Activated T-cell treated with anti-CD3 and anti-CD28 coated beads for 1 hour (primary cell): ENCODE data around the gene TTC21B.

ENCODE experiments used
- DNase-seq: peaks from one replicate; pipeline ENCODE4 v3.0.0-alpha.2; 2020; ENCODE audit warnings: low read depth

The TTC21B gene

GRCh38 chr2:165924946-165925345 lies 28.6 kb downstream of the TTC21B start:
- DNase-seq = no peak

DNA sequence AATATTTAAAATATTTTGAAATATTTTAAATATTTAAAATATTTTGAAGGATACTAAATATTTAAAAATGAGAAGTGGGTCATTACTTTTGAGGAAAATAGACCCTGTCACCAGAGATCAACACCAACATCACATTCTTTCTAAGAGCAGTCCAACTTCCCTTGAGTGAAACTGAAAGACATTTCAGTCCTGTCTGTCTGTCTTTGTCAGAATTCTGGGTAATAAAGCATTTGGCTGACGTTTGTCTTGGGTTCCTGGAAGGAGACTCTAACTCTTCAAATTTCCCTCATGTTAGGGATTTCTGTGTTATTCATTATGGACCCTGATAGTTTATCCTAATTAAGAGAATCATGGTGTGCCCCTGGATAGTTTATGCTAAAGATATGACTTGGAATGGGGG lies 32.8 kb downstream of the TTC21B start:
- no peak for DNase-seq

- no peak for DNase-seq
These were observed 39.9 kb downstream of the TTC21B start for GRCh38 chr2:165913636-165914035.

- DNase-seq = no peak
These were observed 41.6 kb downstream of the TTC21B start for GRCh38 chr2:165911981-165912380.

DNA sequence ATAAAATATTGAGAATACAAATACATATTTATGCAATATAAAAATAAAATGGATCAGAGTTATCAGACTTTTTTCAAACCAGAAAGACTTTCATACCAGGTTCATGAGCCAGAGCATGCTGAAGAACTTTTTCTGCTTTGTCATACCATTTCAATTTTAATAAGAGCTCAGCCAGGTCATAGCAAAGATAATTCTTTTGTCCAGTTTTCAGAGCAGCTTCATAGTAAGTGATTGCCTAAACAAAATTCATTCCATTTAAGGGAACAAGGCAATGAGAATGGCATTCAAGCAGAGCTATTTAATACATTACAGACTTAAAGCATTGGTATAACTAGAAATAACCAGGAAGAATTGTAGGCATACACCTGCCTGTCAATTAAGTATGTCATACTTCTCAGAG lies 42.3 kb downstream of the TTC21B start:
- no peak for DNase-seq

DNA sequence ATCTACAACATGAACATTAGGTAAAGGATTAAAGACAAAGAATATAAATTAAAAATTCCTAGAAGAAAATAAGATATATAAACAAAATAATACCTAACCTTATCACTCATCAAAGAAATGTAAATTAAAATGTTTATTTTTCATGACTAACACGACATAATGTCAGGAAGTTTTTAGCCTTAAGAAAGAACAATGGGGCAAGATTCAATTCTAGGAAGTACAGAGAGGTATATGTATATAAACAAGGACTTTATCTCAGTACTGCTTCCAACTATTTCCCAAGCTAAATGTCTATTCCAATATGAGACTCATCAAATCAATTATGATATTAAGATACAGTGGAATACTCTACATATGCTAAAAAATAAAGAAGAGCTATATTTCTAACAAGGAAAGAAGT lies 44.1 kb downstream of the TTC21B start:
- no peak for DNase-seq

- no peak for DNase-seq
These were observed 47.7 kb downstream of the TTC21B start for GRCh38 chr2:165905854-165906253.

DNA sequence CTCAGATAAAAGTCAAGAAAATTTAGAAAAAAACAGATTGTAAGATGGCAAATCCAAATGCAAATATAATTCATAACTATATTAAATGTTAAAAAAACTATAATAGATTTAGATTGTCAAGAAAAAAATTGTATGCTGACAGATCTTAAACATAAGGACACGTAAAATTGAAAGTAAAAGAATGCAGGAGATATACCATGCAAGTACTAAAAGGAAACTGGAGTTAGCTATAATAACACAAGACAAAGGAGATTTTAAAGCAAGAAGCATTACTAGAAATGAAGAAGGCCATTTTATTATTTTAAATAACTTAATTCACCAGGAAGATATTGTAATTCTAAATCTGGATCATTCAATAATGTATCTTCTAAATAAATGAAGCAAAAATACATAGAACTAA lies 48.3 kb downstream of the TTC21B start:
- no peak for DNase-seq

DNA sequence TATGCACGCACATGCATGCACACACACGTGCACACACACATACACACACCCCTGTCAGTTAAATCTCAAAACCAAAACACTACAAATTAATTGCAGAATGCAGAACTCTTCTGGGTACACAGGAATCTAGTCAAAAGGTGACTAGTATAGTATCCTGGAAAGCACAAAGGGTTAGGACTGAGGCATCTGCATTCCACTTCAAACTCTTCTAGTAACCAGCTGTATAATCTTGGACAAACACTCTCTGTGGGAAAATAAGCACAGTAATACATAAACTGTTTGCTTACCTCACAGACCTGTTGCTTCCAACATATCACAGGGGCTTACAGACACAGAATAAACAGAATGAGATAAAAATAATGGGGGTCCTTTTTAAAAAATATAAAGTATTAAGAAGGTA lies 49.1 kb downstream of the TTC21B start:
- DNase-seq = no peak

- no peak for DNase-seq
These were observed 50.2 kb downstream of the TTC21B start for GRCh38 chr2:165903406-165903805.

DNA sequence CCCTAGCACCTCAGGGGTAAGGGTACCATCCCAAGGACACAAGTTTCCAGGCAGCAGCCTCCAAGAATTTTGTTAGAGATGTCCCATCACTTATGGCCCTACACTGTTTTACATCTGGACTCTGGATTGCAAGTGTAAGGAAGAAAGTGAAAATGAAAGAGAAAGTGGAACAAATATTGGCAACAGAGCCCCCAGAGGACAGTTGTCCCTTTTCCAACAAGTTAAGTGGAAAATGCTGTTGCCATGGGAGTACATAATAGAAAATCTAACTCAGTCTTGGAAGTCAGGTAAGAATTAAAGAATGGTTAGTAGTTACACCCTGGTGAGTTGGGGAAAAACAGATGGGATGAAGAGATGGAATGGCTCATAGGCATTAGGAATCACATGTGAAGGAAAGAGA lies 50.6 kb downstream of the TTC21B start:
- no peak for DNase-seq

- DNase-seq = no peak
These were observed 51.8 kb downstream of the TTC21B start for GRCh38 chr2:165901620-165902298.

- DNase-seq = no peak
These were observed 54.3 kb downstream of the TTC21B start for GRCh38 chr2:165899311-165899710.

DNA sequence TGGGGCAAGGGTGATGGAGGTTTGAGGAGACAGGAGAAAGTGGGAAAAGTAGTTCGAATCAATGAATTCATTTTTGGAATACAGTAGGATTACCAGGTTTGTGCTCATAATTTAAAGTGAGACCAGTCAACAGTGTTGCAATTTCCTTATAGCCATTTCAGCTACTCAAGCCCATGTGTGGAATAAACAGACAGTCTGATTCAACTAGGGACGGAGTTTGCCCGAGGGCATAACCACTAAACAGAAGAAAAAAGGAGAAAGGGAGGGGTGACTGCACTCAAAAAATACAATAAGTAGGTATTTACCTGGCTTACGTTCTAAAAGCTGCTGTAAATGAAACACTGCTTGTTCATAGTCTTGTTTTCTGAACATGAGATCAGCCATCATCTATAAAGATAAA lies 55.2 kb downstream of the TTC21B start:
- no peak for DNase-seq

- DNase-seq = no peak
These were observed 55.9 kb downstream of the TTC21B start for GRCh38 chr2:165897726-165898125.

DNA sequence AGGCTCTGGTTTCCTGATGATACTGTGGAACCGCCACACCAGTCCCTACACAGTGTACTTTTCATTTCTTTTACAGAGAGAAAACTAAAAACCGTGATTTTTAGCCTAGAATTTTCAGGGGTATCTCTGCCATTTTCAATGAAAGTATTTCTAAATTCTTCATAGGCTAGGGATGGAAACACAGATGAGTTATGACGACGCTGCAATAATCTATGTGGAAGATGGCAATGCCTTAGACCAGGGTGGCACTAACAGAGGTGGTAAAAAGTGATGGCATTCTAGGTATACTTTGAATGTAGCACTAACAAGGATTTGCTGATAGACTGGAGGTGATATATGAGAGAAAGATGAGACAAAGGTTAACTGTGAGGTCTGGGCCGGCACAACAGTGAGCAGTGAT lies 56.5 kb downstream of the TTC21B start:
- no peak for DNase-seq

GRCh38 chr2:165895974-165896373 lies 57.6 kb downstream of the TTC21B start:
- no peak for DNase-seq

DNA sequence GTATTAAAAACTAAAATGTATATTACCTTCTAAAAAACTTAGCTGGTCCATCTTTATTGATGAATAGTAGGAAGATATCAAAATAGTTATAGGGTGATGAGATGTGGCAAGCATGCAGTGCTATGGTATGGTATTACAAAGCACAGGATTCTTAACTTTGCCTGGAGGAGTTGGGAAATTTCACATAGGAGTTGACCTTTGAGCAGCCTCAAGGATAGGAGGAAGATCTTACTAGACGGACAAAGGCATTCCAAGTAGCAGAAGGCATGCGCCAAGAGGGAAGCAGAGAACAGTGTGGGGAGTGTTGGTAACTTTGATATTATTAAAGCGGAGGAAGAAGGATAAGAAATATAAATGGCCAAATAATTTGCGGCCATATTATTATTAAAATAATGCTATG lies 60.0 kb downstream of the TTC21B start:
- DNase-seq = no peak

GRCh38 chr2:165892526-165892925 lies 61.0 kb downstream of the TTC21B start:
- DNase-seq = no peak

GRCh38 chr2:165891943-165892342 lies 61.6 kb downstream of the TTC21B start:
- no peak for DNase-seq

GRCh38 chr2:165891345-165891744 lies 62.2 kb downstream of the TTC21B start:
- no peak for DNase-seq

GRCh38 chr2:165889798-165890197 lies 63.8 kb downstream of the TTC21B start:
- no peak for DNase-seq

GRCh38 chr2:165889158-165889557 lies 64.4 kb downstream of the TTC21B start:
- no peak for DNase-seq

- DNase-seq = no peak
These were observed 65.4 kb downstream of the TTC21B start for GRCh38 chr2:165888171-165888570.
